ENCODE data around the gene EFNA5. TPM values are rescaled to one million over a fixed set of nuclear protein-coding genes. Genes with fewer than 3 reads are reported as not detected.

Gene EFNA5
- total and polyA plus RNA-seq, 8 donors, result 0.29 to 187 (median 3.1) TPM

DNA sequence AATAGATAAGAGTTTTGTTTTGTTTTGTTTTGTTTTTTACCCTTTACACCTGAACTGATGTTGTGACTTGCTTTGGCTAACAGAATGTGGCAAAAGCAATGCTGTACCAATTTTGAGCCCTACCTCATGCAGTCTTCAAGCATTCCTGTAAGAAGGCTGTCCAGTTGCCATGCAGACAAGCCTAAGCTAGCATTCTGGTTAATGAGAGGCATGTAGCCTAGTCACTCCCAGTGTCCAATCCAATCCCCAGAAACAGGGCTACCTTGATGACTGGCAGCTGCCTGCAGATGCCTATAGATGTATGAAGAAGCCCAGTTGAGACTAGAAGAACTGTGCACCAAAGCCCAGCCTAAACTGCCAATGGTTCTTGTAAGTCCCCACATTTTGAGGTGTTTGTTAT, 9.4 kb upstream of the EFNA5 start:
- DNase-seq, result no peak
- intact Hi-C loops (cut with DNase I; ENCODE audit: low total_unique reads), result no loop called here
- Histone ChIP-seq H3K36me3 (no peaks in the 10 kb centered on the region), H3K9me3 (no peaks in the 10 kb centered on the region), H3K27me3 (peaks cover 0 to 6% (median 0%) of the 10 kb centered on the region in 3 donors), H3K4me3 (no peak overlapping the region), H3K4me1 (no peaks in the 10 kb centered on the region), H3K27ac (no peak overlapping the region)
- TF ChIP-seq POLR2AphosphoS5 (IDR thresholded peaks at IDR 0.05) (no peak), POLR2A (IDR thresholded peaks at IDR 0.05) (no peak), CTCF (IDR thresholded peaks at IDR 0.05) (no peak), EP300 (IDR thresholded peaks at IDR 0.05) (no peak)

- intact Hi-C loops (cut with DNase I; ENCODE audit: low total_unique reads), result no loop called here
- Histone ChIP-seq H3K27ac (no peak overlapping the region), H3K4me3 (no peak overlapping the region), H3K9me3 (no peaks in the 10 kb centered on the region), H3K36me3 (no peaks in the 10 kb centered on the region), H3K4me1 (peaks cover 0 to 19% (median 17%) of the 10 kb centered on the region in 4 donors), H3K27me3 (peaks cover 0 to 26% (median 6%) of the 10 kb centered on the region in 3 donors)
- no peak for DNase-seq
- TF ChIP-seq POLR2AphosphoS5 (IDR thresholded peaks at IDR 0.05) (no peak), CTCF (IDR thresholded peaks at IDR 0.05) (no peak), EP300 (IDR thresholded peaks at IDR 0.05) (no peak), POLR2A (IDR thresholded peaks at IDR 0.05) (no peak)
Observed at GRCh38 chr5:107676702-107677101, 6.0 kb upstream of the EFNA5 start.

- DNase-seq, result no peak
- TF ChIP-seq CTCF (IDR thresholded peaks at IDR 0.05) (no peak), EP300 (IDR thresholded peaks at IDR 0.05) (no peak), POLR2A (IDR thresholded peaks at IDR 0.05) (no peak), POLR2AphosphoS5 (IDR thresholded peaks at IDR 0.05) (no peak)
- 79 to 86% (median 82%) methylated on average over 9 of the region's 9 CpGs for WGBS, 5 donors
Observed at GRCh38 chr5:107675201-107675600, 4.5 kb upstream of the EFNA5 start.

GRCh38 chr5:107674655-107675054, 3.9 kb upstream of the EFNA5 start:
- no peak for TF ChIP-seq POLR2A (IDR thresholded peaks at IDR 0.05)
- TF ChIP-seq POLR2AphosphoS5 (IDR thresholded peaks at IDR 0.05), result no peak
- no peak for TF ChIP-seq CTCF (IDR thresholded peaks at IDR 0.05)
- no peak for TF ChIP-seq EP300 (IDR thresholded peaks at IDR 0.05)
- WGBS, 5 donors, result 80 to 88% (median 87%) methylated on average over 4 of the region's 4 CpGs

More at GRCh38 chr5:107675201-107675600, 4.5 kb upstream of the EFNA5 start:
- peaks cover 0 to 33% (median 31%) of the 10 kb centered on the region in 4 donors for H3K4me1 ChIP-seq
- no peak overlapping the region for H3K4me3 ChIP-seq
- no peak overlapping the region for H3K27ac ChIP-seq
- no peaks in the 10 kb centered on the region for H3K36me3 ChIP-seq
- H3K27me3 ChIP-seq, result peaks cover 0 to 41% (median 13%) of the 10 kb centered on the region in 3 donors
- H3K9me3 ChIP-seq, result no peaks in the 10 kb centered on the region
- intact Hi-C loops (cut with DNase I; ENCODE audit: low total_unique reads), result no loop called here

More at GRCh38 chr5:107674655-107675054, 3.9 kb upstream of the EFNA5 start:
- Histone ChIP-seq H3K4me3 (no peak overlapping the region), H3K27ac (no peak overlapping the region), H3K36me3 (no peaks in the 10 kb centered on the region), H3K27me3 (peaks cover 0 to 46% (median 17%) of the 10 kb centered on the region in 3 donors), H3K9me3 (no peaks in the 10 kb centered on the region), H3K4me1 (peaks cover 1 to 37% (median 35%) of the 10 kb centered on the region in 4 donors)
- no peak for DNase-seq
- intact Hi-C loops (cut with DNase I; ENCODE audit: low total_unique reads), result no loop called here
